H9 (cell line): Measurements from ENCODE around the gene ZNF629. TPM values are rescaled to one million over a fixed set of nuclear protein-coding genes. Genes with fewer than 3 reads are reported as not detected.

ENCODE experiments used
- DNase-seq: peaks from one replicate; pipeline ENCODE4 v3.0.0-alpha.2; 2017
- H2AFZ ChIP-seq: one replicate; pipeline ENCODE4 v1.6.1; 2013; ENCODE audit warnings: mild to moderate bottlenecking, low read length, control low read depth, moderate library complexity
- H2AK5ac ChIP-seq: 2 replicates; pipeline ENCODE4 v1.6.1; 2013; ENCODE audit warnings: low read length, control low read depth, mixed read lengths; ENCODE audit not compliant: insufficient read length
- H2BK120ac ChIP-seq: one replicate; pipeline ENCODE4 v1.6.1; 2013; ENCODE audit warnings: low read depth, mild to moderate bottlenecking, low read length, control low read depth, inconsistent platforms; ENCODE audit not compliant: poor library complexity, severe bottlenecking
- H2BK12ac ChIP-seq: 2 replicates; pipeline ENCODE4 v1.6.1; 2013; ENCODE audit warnings: low read length, control low read depth, mixed read lengths, low read depth; ENCODE audit not compliant: insufficient read length
- H2BK15ac ChIP-seq: 2 replicates; pipeline ENCODE4 v1.6.1; 2013; ENCODE audit warnings: low read depth, low read length, control low read depth
- H2BK20ac ChIP-seq: one replicate; pipeline ENCODE4 v1.6.1; 2013; ENCODE audit warnings: low read depth, mild to moderate bottlenecking, low read length, control low read depth, inconsistent platforms; ENCODE audit not compliant: poor library complexity, severe bottlenecking
- H2BK5ac ChIP-seq: 2 replicates; pipeline ENCODE4 v1.6.1; 2013; ENCODE audit warnings: low read length, control low read depth, mixed read lengths; ENCODE audit not compliant: insufficient read length
- H3K14ac ChIP-seq: 2 replicates; pipeline ENCODE4 v1.6.1; 2013; ENCODE audit warnings: low read length, control low read depth; ENCODE audit not compliant: insufficient read depth
- H3K18ac ChIP-seq: 2 replicates; pipeline ENCODE4 v1.6.1; 2013; ENCODE audit warnings: low read depth, mild to moderate bottlenecking, mixed read lengths, low read length, control low read depth; ENCODE audit not compliant: insufficient read length
- H3K23ac ChIP-seq: 2 replicates; pipeline ENCODE4 v1.6.1; 2013; ENCODE audit warnings: low read length, control low read depth, mixed read lengths, low read depth; ENCODE audit not compliant: insufficient read length
- H3K23me2 ChIP-seq: 2 replicates; pipeline ENCODE4 v1.6.1; 2013; ENCODE audit warnings: low read depth, mild to moderate bottlenecking, mixed read lengths, low read length, control low read depth; ENCODE audit not compliant: insufficient read length, poor library complexity, severe bottlenecking
- H3K27ac ChIP-seq: 2 replicates; pipeline ENCODE4 v1.5.1; 2013; ENCODE audit warnings: low read length, control low read depth, mixed read lengths, low read depth; ENCODE audit not compliant: insufficient read length
- H3K27me3 ChIP-seq: 2 replicates; pipeline ENCODE4 v1.6.1; 2013; ENCODE audit warnings: low read length, control low read depth, inconsistent platforms; ENCODE audit not compliant: insufficient read depth
- H3K4ac ChIP-seq: 2 replicates; pipeline ENCODE4 v1.6.1; 2013; ENCODE audit warnings: low read depth, mild to moderate bottlenecking, control low read depth, inconsistent platforms, low read length, moderate library complexity
- H3K4me1 ChIP-seq: 2 replicates; pipeline ENCODE4 v1.6.1; 2013; ENCODE audit warnings: low read length, control low read depth, inconsistent platforms; ENCODE audit not compliant: insufficient read depth
- H3K4me2 ChIP-seq: 2 replicates; pipeline ENCODE4 v1.6.1; 2013; ENCODE audit warnings: low read length, control low read depth, mixed read lengths; ENCODE audit not compliant: insufficient read length, insufficient read depth
- H3K56ac ChIP-seq: 2 replicates; pipeline ENCODE4 v1.6.1; 2013; ENCODE audit warnings: low read depth, mild to moderate bottlenecking, mixed read lengths, low read length, control low read depth; ENCODE audit not compliant: insufficient read length
- H3K79me1 ChIP-seq: 2 replicates; pipeline ENCODE4 v1.6.1; 2013; ENCODE audit warnings: low read depth, mild to moderate bottlenecking, moderate library complexity, low read length, control low read depth, inconsistent platforms; ENCODE audit not compliant: insufficient read depth, poor library complexity, severe bottlenecking
- H3K79me2 ChIP-seq: 2 replicates; pipeline ENCODE4 v1.6.1; 2013; ENCODE audit warnings: low read length, control low read depth, inconsistent platforms; ENCODE audit not compliant: insufficient read depth
- H3K9ac ChIP-seq: 2 replicates; pipeline ENCODE4 v1.6.1; 2013; ENCODE audit warnings: low read length, control low read depth, mixed read lengths; ENCODE audit not compliant: insufficient read length; ENCODE audit errors: extremely low read depth
- H3K9me3 ChIP-seq: one replicate; pipeline ENCODE4 v1.6.1; 2013; ENCODE audit warnings: low read depth, low read length, inconsistent platforms; ENCODE audit not compliant: control insufficient read depth
- H3T11ph ChIP-seq: one replicate; pipeline ENCODE4 v1.6.1; 2013; ENCODE audit warnings: mild to moderate bottlenecking, low read length, control low read depth, inconsistent platforms
- H4K20me1 ChIP-seq: one replicate; pipeline ENCODE4 v1.6.1; 2013; ENCODE audit not compliant: control insufficient read depth, insufficient read length, insufficient read depth
- H4K5ac ChIP-seq: 2 replicates; pipeline ENCODE4 v1.6.1; 2013; ENCODE audit warnings: low read depth, mild to moderate bottlenecking, mixed read lengths, low read length, control low read depth; ENCODE audit not compliant: insufficient read length
- H4K8ac ChIP-seq: replicated peaks from 2 replicates; pipeline ENCODE4 v1.6.1; 2013; ENCODE audit warnings: low read length, control low read depth, mixed read lengths, low read depth; ENCODE audit not compliant: insufficient read length
- H4K91ac ChIP-seq: 2 replicates; pipeline ENCODE4 v1.6.1; 2013; ENCODE audit warnings: low read depth, mild to moderate bottlenecking, moderate library complexity, mixed read lengths, low read length, control low read depth; ENCODE audit not compliant: insufficient read length
- H3K27ac Mint-ChIP-seq, 3 experiments: 2 replicates in 2 of 3; 3 replicates in 1 of 3; pipeline ENCODE4 v1.8.0; 2020 to 2021; ENCODE audit warnings: mixed read lengths in 3 of 3, mild to moderate bottlenecking in 1 of 3, moderate library complexity in 1 of 3
- H3K27me3 Mint-ChIP-seq: 2 replicates; pipeline ENCODE4 v1.8.0; 2021; ENCODE audit warnings: low read depth, mild to moderate bottlenecking, moderate library complexity, mixed read lengths
- H3K36me3 Mint-ChIP-seq, 3 experiments: 2 replicates in 2 of 3; 3 replicates in 1 of 3; pipeline ENCODE4 v1.8.0; 2020 to 2021; ENCODE audit warnings: low read depth in 3 of 3, mixed read lengths in 3 of 3; ENCODE audit not compliant: insufficient read depth in 1 of 3
- H3K4me1 Mint-ChIP-seq, 2 experiments: 2 replicates each; pipeline ENCODE4 v1.8.0; 2020; ENCODE audit warnings: mixed read lengths in 2 of 2
- H3K4me3 Mint-ChIP-seq, 2 experiments: 2 replicates in 1 of 2; 3 replicates in 1 of 2; pipeline ENCODE4 v1.8.0; 2020 to 2021; ENCODE audit warnings: mild to moderate bottlenecking in 2 of 2, mixed read lengths in 2 of 2, moderate library complexity in 1 of 2
- H3K9me3 Mint-ChIP-seq, 2 experiments: 2 replicates in 1 of 2; 3 replicates in 1 of 2; pipeline ENCODE4 v1.8.0; 2020; ENCODE audit warnings: mild to moderate bottlenecking in 2 of 2, mixed read lengths in 2 of 2, moderate library complexity in 1 of 2
- WGBS: extraction: QIAGEN DNeasy Blood & Tissue Kit; methylation state at CpG from one replicate; pipeline ENCODE4 v1.1.7; 2013; ENCODE audit warnings: missing lambda C conversion rate, low lambda C conversion rate, mixed read lengths; ENCODE audit not compliant: insufficient read length; ENCODE audit errors: extremely low coverage; 5-methylcytosine and 5-hydroxymethylcytosine counted together
- total RNA-seq: library from RNA; stranded (reverse); gene quantifications from 2 replicates; pipeline ENCODE4 v1.2.1, GENCODE V29; 2021
- TF ChIP-seq, protein P1 (sequence below): fragments of 200-600 bp; sonication (generic); conservative IDR thresholded peaks from 3 replicates; pipeline ENCODE4 v1.8.0; 2021; ENCODE audit warnings: antibody characterized with exemption, mild to moderate bottlenecking

Gene ZNF629
- total RNA-seq, 1 experiment from 2014 or later: 20.0 TPM

- Histone ChIP-seq H3K79me2 (peaks cover 4% of the 10 kb centered on the region; the same call in 1 of the 2 replicates), H3K27me3 (no peaks in the 10 kb centered on the region), H3K9ac (no peak overlapping the region), H2AFZ (no peak overlapping the region), H4K91ac (no peak overlapping the region), H3K23ac (no peak overlapping the region), H3K14ac (no peak overlapping the region), H3K56ac (no peak overlapping the region), H2BK20ac (no peak overlapping the region), H3K79me1 (peaks cover 2% of the 10 kb centered on the region), H3K9me3 (no peaks in the 10 kb centered on the region), H2BK12ac (no peak overlapping the region), H3K4ac (no peak overlapping the region), H3K23me2 (peaks cover 5% of the 10 kb centered on the region), H2BK15ac (no peak overlapping the region), H2BK120ac (no peak overlapping the region), H2AK5ac (no peak overlapping the region), H3K4me2 (no peak overlapping the region), H2BK5ac (no peak overlapping the region), H3K18ac (no peak overlapping the region), H3K4me1 (no peaks in the 10 kb centered on the region), H4K5ac (no peak overlapping the region), H3K27ac (no peak overlapping the region), H4K8ac (no peak overlapping the region), H3T11ph (no peak overlapping the region), H4K20me1 (no peaks in the 10 kb centered on the region)
- Mint-ChIP-seq H3K9me3 (peaks cover 0 to 1% of the 10 kb centered on the region in 2 experiments; a peak in 1 of 5 replicates), H3K4me3 (peak overlapping the region; percentile 97), H3K27me3 (no peaks in the 10 kb centered on the region), H3K36me3 (peaks cover 6 to 47% (median 34%) of the 10 kb centered on the region in 3 experiments; a peak in 6 of 7 replicates), H3K4me1 (peaks cover 7 to 16% of the 10 kb centered on the region in 2 experiments), H3K27ac (peak overlapping the region in 1 of 3 experiments; percentile 39; a peak in 1 of 7 replicates)
- no CpG with 5 or more reads among the region's 4 CpGs for WGBS
- TF ChIP-seq, protein P1, sequence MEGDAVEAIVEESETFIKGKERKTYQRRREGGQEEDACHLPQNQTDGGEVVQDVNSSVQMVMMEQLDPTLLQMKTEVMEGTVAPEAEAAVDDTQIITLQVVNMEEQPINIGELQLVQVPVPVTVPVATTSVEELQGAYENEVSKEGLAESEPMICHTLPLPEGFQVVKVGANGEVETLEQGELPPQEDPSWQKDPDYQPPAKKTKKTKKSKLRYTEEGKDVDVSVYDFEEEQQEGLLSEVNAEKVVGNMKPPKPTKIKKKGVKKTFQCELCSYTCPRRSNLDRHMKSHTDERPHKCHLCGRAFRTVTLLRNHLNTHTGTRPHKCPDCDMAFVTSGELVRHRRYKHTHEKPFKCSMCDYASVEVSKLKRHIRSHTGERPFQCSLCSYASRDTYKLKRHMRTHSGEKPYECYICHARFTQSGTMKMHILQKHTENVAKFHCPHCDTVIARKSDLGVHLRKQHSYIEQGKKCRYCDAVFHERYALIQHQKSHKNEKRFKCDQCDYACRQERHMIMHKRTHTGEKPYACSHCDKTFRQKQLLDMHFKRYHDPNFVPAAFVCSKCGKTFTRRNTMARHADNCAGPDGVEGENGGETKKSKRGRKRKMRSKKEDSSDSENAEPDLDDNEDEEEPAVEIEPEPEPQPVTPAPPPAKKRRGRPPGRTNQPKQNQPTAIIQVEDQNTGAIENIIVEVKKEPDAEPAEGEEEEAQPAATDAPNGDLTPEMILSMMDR: no peak
- DNase-seq: no peak
These were observed 36.8 kb downstream of the ZNF629 start for GRCh38 chr16:30750201-30750600.
